Measurements from ENCODE around the gene C10orf71. TPM values are rescaled to one million over a fixed set of nuclear protein-coding genes. Genes with fewer than 3 reads are reported as not detected.
A peak's percentile ranks its signal among the peaks of the same experiment; 100 is the strongest.

C10orf71 gene
- total RNA-seq, 1 donor, result not detected

DNA sequence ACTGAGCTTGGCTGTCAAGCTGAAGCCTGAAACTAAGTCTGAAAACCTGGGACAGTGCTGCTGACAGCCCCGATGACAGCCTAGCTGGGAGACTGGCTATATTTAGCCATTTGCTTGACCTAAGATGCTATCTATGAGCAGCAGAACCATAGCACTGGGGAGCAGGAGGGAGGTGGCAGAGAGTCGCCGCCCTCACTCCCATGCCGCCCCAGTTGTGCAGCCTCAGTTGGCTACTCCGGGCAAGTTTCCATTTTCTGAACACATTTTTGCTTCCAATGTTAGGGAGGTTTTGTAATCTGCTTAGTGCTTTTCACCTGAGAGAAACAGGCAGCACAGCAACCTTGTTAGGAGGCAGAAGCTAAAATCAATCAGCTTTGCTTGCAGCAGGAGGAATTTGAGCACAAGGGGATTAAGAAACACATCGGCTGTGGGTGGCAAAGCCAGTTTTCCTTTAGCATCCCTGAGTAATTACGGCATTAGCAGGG, 20.4 kb upstream of the C10orf71 start:
- no peak for DNase-seq (ENCODE audit: low read depth)
- TF ChIP-seq, protein P1, sequence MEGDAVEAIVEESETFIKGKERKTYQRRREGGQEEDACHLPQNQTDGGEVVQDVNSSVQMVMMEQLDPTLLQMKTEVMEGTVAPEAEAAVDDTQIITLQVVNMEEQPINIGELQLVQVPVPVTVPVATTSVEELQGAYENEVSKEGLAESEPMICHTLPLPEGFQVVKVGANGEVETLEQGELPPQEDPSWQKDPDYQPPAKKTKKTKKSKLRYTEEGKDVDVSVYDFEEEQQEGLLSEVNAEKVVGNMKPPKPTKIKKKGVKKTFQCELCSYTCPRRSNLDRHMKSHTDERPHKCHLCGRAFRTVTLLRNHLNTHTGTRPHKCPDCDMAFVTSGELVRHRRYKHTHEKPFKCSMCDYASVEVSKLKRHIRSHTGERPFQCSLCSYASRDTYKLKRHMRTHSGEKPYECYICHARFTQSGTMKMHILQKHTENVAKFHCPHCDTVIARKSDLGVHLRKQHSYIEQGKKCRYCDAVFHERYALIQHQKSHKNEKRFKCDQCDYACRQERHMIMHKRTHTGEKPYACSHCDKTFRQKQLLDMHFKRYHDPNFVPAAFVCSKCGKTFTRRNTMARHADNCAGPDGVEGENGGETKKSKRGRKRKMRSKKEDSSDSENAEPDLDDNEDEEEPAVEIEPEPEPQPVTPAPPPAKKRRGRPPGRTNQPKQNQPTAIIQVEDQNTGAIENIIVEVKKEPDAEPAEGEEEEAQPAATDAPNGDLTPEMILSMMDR (IDR thresholded peaks at IDR 0.05; ENCODE audit: insufficient read depth, low read length), result no peak
- H3K4me3 ChIP-seq (ENCODE audit: low read depth, low read length), result no peak overlapping the region

GRCh38 chr10:49279015-49279880, 19.7 kb upstream of the C10orf71 start:
- no peak overlapping the region for H3K4me3 ChIP-seq (ENCODE audit: low read depth, low read length)
- no peak for DNase-seq (ENCODE audit: low read depth)
- TF ChIP-seq, protein P1 (IDR thresholded peaks at IDR 0.05; ENCODE audit: insufficient read depth, low read length), result no peak

DNA sequence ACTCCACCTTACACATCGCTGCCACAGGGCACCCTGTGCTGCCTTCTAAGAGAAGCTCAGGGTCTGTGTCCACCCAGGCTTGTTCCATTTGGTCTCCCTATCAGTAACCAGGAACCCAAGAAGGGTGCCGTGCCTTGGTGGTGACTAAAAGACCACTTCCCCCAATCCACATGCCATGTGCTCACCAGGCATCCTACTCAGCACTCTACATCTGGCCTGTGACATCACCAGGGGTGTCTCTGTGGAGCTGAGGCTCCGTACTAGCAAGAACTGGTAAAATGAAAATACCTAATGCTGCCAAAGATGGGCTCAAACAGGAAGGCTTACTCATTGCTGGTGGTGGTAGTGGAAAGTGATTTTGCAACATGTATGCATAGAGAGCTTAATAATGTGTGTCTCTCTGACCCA, 19.0 kb upstream of the C10orf71 start:
- no peak overlapping the region for H3K4me3 ChIP-seq (ENCODE audit: low read depth, low read length)
- TF ChIP-seq, protein P1 (IDR thresholded peaks at IDR 0.05; ENCODE audit: insufficient read depth, low read length), result no peak
- DNase-seq (ENCODE audit: low read depth), result peak; percentile 45

- TF ChIP-seq, protein P1 (IDR thresholded peaks at IDR 0.05; ENCODE audit: insufficient read depth, low read length), result peak; percentile 9
- no peak for DNase-seq (ENCODE audit: low read depth)
- H3K4me3 ChIP-seq (ENCODE audit: low read depth, low read length), result no peak overlapping the region
These were observed 17.5 kb upstream of the C10orf71 start for GRCh38 chr10:49281461-49281860.

DNA sequence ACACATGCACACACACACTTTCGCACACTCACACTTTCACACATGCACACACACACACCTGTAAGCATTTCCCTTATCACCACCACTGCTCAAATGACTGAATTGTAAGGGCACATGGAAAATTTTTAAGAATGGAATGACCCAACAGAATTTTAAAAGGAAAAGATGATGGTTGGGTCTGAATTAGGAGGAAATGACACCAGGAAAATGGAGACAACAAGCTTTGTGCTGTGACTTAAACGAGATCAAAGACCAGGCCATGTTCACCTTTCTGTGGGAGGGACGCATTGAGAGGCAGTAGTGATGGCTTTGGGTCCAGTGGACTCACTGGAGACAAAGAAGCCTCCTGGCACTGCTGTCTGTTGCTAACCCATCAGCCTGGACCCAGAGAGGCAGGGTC, 16.7 kb upstream of the C10orf71 start:
- TF ChIP-seq, protein P1 (IDR thresholded peaks at IDR 0.05; ENCODE audit: insufficient read depth, low read length), result no peak
- no peak for DNase-seq (ENCODE audit: low read depth)

DNA sequence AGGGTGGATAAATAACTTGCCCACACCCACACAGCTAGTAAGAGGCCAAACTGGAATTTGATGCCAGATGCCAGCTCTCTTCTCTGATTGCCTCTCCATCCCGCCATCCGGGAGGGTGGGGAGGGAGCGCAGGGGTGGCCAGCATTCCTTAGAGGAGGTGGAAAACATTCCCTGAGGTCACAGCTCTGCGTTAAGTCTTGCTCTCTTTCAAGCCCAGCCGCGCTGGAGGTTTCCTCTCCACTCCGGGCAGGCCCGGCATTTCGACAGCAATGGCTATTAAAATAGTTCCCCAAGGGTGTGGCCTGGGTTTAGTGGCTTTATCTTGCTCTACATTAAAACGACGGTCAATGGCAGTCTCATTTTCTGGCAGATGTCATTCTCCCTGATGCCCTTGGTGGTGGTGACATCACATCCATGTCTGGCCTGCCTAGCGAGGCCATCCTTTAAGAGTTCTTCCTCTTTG, 16.1 kb upstream of the C10orf71 start:
- no peak for DNase-seq (ENCODE audit: low read depth)
- no peak overlapping the region for H3K4me3 ChIP-seq (ENCODE audit: low read depth, low read length)
- TF ChIP-seq, protein P1 (IDR thresholded peaks at IDR 0.05; ENCODE audit: insufficient read depth, low read length), result no peak

More for the DNA sequence above, 16.7 kb upstream of the C10orf71 start:
- no peak overlapping the region for H3K4me3 ChIP-seq (ENCODE audit: low read depth, low read length)

Measured in fibroblast of the aortic adventitia (primary cell).